ENCODE measurements around the gene TRAK1.

GRCh38 chr3:42173307-42173706 is 82.2 kb downstream of the TRAK1 start:
- TF ChIP-seq POLR2A (IDR thresholded peaks at IDR 0.05) (no peak), CTCF (IDR thresholded peaks at IDR 0.05) (no peak)
